HG02970 (cell line): Measurements from ENCODE around the gene STK16.
"Not testable (repeated sequence)": the region's sequence is repeated elsewhere in the genome, so short reads cannot be mapped to it uniquely, and the experiment has no call there.

ENCODE experiments used
- ATAC-seq: cut with Tn5 transposase; IDR thresholded peaks from one replicate; pipeline ENCODE4 v1.9.1; 2021; ENCODE audit warnings: mild to moderate bottlenecking, moderate library complexity, moderate number of reproducible peaks; ENCODE audit not compliant: unreplicated experiment, low FRiP score

STK16 gene

DNA sequence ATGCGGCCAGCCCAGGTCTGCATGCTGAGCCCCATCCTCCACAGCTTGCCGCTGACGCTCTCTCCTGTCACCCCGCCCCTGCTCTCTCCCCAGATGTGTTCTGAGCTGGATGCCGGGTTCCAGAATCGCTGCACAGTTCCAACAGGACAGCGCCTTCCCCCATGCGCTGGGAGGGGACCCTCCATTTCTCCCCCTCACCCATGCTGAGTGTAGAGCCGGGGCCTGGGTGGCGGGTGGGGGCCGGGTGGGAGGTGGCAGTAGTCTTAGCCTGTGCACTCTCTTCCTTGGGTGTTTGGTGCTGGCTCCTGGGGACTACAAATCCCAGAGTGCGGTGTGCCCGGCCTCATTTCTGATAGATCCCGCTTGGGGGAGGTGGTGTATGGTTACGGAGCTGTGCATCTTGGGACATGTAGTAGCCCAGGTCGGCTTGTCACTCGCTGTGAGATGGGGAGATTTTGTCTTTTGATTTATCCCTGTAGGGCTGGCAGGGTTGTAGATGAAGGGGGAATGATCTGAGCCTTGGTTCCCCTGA lies 40.7 kb downstream of the STK16 start:
- no peak for ATAC-seq

DNA sequence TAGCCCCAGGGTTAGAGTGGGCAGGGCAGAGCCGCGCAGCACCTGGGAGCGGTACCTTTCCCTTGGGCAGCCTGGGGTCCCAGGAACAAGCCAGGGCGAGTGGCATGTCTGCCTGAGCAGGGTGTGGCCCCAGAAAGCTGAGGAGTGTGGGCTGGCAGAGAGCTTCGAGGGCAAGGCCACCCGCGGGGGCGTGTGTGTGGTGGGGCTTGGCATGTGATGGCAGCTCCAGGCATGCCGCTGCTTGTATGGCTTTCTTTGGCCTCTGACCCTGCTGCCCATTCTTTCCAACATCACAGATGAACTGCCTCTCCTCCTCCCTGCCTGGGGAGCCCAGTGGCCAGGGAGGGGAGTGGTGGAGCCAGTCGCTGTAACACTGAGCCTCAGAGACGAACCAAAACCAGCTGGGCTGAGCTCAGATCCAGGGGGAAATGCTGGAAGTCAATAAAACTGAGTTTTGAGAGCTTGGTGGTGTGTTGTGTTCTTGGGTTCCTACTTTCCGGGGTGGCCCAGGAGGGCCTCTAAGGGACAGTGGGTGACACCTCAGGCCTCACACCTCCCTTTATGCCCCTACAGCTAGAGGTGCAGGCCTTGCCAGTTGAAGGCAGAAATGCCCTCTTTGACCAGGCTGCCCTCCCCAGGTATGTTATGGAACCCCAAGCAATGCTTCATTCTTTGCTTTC lies 41.3 kb downstream of the STK16 start:
- no peak for ATAC-seq

DNA sequence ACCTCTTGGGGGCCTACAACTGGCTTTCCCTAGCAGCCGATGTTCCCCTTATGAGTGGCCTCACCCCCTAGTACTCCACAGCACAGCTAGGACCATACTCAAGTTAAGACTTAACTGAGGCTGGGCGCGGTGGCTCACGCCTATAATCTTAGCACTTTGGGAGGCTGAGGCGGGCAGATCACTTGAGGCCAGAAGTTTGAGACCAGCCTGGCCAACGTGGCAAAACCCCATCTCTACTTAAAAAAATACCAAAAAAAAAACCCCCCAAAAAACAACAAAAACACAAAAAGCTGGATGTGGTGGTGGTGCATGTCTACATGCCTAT lies 41.8 kb downstream of the STK16 start:
- not testable (repeated sequence) for ATAC-seq

DNA sequence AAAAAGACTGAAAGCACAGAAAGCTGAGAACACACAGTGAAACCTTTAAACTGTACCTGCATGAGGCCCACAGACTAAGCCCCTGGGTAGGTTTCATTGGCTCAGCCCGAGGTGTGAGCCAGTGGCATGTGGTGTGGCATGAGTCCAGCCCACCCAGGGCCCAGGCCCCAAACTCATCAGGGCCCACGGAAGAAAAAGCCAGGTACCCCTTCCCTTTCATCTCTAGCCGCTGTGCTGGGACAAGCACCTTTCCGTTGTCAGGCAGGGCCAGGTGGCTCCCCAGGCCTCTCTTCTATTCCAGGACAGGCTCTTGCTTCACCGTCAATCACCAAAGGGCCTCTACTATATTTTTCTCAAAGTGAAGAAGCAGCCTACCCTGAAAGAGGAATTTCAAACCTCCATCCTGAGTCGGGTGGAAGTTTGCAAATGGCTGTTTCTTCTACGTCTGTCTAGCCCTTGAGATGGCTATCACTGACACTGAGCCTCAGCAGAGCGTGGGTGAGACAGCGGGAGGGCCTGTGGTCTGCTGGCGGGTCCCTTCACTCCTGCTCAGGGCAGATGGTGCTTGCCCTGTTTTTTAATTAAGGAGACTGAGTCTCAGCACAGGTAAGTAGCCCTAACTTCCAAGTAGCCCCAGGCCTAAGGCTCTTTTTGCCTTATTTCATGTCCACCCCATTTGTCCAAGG lies 42.4 kb downstream of the STK16 start:
- ATAC-seq: no peak

DNA sequence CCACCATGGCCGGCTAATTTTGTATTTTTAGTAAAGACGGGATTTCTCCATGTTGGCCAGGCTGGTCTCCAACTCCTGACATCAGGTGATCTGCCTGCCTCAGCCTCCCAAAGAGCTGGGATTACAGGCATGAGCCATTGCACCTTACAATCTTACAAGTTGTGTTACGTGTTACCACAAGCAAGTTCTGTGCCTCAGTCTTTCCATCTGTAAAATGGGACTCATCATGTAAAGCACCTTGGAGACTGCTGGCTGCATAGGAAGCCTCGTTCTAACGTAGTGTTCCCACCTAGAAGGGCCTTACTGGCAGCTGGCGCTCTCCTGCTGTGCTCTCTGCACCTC lies 43.9 kb downstream of the STK16 start:
- no peak for ATAC-seq

DNA sequence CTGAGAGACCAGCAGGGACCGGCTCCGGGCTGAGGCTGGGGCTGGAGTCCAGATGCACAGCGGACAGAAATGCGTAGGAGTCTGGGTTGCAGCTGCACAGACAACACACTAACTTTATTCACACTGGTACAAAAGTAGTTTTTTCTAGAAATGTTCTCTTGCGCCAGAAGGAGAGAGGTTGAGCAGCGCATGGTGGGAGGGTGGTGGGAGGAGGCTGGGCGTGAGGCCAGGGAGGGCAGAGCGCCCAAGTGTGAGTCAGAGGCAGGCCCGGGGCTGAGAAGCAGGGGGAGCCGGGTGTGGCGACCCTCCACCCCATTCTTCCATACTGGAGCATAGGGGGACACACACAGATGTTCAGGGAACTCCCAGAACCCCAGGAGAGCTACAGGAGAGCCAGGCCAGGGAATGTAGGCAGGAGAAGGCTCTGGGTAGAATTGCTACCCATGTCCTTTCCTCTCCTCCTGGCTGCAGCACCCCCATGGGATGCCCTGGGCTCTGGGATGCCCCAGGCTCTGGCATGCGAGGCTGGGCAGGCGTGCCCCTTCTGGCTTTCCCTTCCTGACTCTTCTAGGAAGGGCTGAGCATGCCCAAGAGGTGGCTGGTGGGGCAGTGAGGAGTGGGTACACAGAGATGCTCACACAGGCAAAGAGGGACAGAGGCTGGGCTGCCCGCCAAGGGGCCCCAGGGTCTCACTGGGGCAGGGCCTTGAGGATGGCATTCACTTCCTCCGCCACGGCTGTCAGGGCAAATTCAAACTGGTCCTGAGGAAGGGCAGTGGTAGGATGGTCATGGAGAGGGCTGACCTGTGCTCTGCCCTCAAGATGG lies 44.5 kb downstream of the STK16 start:
- ATAC-seq: no peak

DNA sequence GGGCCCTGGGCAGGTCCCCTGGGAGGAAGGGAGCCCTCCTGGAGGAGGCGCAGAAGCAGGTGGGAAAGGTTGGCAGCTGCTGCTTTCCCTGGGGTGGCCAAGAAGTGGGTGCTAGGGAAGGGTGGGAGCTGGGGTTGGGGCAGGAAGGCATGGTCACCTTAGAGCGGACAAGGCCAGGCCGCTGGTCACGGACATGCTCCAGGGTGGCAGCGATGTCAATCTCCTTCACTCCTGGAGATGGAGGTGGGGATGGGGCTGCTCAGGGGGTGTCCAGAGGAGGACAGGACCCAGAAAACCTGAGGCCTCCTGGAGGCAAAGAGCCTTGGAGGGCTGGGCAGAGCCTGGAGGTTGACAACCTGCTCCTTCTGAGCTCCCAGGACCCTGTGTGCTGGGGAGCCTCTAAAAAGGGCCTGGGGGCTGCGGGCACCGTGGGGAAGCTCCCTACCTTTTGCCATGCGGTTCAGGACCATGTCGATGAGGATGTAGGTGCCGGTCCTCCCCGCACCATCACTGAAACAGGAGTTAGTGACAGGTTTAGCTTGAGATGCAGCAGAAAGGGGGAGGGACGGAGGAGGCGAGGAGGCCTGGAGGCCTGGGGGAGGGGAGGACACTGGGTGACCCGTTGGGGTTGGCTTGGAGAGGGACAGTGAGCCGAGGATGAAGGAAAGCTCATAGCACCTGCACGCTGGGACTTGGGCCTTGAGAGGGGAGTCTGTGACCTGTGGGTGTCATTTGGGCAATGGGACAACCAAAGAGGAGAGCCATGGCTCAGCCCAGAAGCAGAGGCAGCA lies 45.3 kb downstream of the STK16 start:
- ATAC-seq: no peak

DNA sequence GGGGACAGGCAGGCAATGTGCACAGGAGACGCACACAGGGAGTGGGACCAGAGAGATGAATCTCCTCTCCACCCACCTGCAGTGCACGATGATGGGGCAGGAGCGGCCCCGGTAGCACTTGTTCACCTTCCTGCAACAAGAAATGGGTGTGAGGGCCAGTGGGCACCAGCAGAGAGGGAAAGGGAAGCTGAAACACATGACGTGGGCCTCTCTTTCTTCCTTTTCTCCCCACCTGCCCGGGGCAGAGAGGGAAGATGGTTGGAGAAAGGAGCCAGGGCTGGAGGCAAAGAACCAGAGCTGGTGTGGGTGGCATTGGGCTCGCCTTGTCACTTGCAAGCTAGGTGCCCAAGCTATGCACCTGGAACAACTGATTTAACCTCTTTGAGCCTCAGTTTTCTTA lies 46.1 kb downstream of the STK16 start:
- no peak for ATAC-seq

DNA sequence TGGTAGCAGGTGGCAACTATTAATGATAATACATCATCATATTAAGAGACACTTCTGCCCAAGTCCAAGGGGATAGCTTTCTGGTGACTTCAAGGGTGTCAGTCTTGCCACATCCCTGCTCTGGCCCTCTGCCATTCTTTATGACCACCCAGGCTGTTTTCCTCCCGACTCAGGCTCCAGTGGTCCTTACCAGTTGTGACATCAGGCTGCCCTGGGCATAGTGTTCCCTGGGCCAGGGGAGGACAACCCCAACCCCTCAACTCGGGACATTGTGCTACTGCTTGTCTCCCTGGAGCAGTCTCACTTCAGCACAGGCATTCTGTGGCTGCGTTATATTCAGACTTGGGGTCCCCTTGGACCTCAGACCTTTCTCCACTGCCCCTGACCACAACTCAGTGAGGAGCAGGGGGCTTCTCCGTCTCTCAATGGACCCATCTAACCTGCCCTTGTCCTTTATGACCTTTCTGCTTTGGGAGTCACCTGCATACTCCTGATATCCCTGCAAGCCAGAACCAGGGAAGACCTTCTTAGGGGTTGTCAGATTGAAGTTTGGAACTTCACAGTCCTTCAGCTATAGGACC lies 46.7 kb downstream of the STK16 start:
- no peak for ATAC-seq

DNA sequence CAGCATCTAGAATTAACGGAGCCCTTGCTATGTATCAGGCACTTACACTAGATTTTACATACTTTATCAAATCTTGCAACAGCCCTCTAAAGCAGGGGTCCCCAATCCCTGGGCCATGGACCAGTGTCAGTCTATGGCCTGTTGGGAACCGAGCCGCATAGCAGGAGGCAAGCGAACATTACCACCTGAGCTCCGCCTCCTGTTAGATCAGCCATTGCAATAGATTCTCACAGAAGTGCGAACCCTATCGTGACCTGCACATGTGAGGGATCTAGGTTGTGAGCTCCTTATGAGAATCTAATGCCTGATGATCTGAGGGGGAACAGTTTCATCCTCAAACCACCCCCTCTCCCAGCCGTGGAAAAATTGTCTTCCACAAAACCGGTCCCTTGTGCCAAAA lies 47.3 kb downstream of the STK16 start:
- no peak for ATAC-seq

DNA sequence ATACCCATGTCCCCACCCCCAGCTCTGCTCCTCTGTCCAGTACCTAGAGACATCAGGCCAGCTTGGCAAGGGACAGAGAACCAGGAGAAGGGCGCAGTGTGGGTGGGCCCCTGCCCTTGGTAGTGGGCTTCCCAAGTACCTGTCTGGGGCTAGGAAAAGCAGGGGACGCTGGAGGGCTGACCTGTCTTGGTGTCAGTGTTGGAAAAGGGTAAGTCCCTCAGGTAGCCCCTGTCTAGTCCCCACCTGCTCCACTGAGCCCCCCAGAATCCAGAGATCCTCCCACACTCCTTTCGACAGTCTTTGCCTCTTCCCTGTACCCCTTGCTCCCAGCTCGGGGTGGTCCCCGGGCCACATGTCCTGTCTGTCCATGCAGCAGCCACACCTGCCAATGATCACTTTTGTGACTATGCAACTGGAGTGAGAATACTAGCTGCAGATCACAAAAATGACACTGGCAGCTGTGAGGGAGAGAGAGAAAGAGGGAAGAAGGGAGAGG lies 48.5 kb downstream of the STK16 start:
- ATAC-seq: no peak

DNA sequence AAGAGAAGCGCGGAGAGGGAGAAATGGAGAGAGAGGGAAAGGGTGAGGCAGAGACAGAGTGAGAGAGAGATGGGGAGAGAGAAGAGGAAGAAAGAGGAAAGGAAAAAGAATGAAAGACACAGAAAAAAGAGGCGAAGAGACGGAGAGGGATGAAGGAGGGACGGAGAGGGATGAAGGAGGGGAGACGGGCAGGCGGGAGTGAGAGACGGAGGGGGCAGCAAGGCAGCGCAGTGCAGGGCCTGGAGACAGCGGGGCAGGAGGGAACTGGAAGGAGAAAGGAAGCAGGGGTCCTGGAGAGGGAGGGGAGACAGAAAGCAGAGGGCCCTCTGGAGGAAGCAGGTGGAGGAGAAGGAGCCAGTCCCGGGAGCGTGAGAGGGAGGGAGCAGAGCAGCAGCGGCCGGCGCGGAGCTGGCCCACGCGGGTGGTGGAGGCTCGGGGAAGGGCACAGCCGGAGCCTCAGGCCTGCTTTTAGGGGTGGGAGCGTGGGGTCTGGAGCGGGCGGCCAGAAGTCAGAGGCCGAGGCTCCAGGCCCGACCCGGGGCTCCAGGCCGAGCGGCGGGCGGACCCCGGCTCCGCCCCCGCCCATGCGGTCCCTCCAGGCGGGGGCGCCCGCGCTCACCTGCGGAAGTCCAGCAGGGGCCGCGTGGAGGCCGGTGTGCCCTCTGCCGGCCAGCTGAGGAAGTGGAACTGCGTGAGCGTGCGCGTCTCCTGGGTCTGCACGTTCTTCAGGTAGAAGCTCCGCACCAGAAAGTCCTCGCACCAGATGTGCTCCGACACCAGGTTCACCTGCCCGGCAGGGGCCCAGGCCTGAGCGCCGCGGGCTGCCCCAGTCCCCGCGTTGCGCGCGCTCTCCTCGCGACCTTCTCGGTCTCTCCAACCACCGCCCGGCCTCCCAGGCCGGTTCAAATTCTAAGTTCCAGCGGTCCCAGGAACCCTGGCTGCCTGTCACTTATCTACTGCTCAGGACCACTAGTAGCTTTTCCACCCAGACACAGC lies 49.4 kb downstream of the STK16 start:
- peak; percentile 82 for ATAC-seq

DNA sequence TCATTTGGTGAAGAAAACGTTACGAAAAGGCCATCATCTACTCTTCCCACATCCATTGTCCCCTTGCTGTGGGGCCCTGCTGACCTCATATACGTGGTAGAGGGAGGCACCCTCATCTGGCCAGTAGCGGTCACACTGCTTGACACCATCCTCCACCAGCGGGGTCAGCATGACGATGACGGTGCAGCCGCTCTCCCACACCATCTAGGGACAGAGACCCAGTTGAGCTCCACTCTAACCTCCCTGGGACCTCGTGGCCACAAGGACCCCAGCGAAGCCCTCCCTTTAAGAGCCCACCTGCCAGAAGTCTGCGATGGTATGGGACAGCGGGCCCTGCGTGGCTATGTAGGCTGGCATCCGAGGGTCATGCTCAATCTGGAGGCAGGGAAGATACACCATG lies 50.9 kb downstream of the STK16 start:
- ATAC-seq: no peak

DNA sequence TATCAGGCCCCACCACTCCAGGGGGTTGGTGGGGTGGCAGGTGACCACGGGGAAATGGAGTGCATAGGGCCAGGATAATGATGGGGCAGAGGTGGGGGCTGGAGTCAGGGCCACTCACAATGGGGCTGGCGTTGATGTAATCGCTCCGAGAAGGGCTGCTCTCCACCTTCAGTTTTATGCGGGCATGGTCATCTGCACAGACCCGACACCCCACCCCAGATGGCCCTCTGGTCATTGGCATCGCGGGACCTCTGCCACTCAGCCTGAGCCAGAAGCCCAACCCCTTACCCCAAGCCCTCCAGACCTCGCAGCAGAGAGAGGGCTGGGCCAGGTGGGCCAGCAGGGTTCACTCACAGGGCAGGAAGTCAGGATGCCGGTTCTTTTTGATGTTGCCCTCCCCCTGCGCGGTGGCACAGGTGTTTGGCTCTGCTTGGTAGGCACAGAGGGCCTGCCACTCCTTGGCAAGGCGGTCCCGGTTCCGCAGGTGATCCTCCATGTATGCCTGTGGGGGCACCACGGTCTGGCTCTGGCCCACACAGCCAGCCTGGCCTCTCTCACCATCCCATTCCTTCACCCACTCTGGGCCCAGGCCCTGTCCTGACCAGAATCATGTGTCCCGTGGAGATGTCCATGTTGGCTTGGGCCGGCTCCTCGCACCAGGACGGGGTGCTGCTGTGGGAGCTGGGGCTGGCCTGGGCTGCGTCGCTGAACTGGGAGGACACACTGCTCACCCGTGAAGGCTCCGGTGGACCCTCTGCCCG lies 51.5 kb downstream of the STK16 start:
- ATAC-seq: no peak

DNA sequence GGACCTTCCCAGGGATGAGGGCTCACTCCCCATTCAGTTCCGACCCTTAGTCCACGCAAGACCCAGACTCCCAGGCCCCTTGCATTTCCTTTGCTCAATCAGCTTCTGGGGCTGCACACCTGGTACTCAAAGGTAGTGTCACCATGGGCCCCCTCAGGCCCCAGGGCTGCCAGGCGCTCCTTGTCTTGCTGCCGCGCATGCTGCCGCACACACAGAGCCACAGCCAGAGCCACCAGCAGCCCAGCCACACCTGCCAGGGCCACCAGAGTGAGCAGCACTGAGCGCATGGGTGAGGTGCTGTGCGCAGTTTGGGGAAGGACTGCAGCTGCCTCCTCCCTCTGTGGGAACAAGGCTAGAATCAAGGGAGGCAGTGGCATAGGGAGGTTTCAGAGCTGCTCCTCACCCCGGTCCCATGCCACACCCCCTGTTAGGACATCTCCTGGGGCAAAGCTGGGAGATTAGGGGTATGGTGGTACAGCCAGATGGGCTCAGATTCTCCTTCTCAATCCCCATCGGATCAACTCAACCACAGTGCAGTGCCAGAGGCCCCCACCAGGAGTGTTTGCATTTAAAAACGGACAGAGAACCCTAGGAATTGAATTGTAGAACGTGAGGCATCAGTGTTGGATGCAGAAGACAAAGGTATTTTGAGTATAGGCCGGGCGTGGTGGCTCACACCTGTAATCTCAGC lies 52.6 kb downstream of the STK16 start:
- ATAC-seq: no peak

DNA sequence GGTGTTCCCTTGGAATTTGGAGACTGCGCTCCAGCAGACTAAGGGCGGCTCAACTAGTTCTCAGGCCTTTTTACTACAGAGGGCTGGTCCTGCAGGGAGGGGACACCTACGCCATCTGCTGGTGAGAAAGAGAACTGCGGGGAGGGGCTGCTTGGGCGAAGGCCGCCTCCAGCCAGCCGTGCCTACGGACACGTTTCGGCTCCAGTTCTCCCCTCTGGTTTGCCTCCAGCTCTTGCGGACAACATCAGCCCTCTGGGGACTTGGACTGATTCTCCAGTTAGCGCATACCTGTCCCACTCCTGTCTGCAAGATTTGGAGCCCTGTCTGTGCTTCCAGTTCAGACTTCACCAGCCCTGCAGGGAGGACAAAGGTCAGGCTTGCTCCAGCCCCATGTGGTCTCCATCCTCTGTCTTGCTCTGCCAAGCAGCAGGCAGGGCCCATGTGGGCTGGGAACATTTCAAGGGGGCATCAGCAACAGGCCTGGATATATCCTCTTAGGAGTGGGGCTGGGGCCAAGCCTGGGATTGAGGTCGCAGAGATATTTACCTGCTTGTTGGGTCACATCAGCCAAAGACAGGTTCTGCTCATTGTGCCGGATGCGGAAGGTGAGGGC lies 53.6 kb downstream of the STK16 start:
- no peak for ATAC-seq

DNA sequence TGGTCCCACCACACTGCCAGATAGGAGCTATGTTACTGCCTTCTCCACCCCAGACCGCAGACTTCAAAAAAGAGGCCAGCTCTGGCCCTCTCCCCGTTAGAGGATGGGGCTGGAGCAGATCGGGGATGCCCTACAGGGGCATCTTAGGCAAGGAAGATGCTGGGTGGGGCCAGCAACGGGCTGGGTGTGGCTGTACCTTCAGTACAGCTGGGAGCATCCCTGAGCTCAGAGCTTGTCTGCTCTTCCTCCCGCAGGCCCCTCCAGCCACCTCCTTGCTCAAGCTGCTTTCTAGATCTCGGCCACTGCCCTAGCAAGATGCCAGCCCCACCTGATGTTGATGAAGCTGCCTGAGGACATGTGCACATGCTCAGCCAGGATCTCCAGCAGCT lies 54.1 kb downstream of the STK16 start:
- ATAC-seq: no peak
